ENCODE measurements around the gene NDUFB7. TPM values are rescaled to one million over a fixed set of nuclear protein-coding genes. Genes with fewer than 3 reads are reported as not detected.

Gene NDUFB7
- total RNA-seq, 1 experiment from 2014 or later: 155 TPM

DNA sequence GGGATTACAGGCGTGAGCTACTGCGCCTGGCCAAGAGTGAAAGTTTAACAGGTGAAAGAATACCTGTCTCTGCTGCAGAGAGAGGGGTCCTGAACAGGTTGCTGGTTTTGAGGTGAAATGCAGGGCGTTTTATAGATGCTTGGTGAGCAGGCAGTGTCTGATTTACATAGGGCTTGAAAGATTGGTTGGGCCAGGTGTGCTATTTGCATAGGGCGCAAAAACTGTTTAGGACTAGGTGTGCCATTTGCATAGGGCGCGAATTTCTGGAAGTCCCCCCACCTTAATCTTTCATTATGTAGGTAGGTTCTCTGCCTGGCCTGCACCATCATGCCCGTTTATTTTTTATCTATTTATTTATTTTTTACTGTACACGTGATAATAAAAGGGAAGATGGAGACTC lies 4.5 kb upstream of the NDUFB7 start:
- H3K18ac ChIP-seq (ENCODE audit: insufficient read length, low read depth, low read length): no peak overlapping the region

More for the DNA sequence above, 4.5 kb upstream of the NDUFB7 start:
- H4K20me1 ChIP-seq (ENCODE audit: control insufficient read depth, insufficient read depth, insufficient read length): no peaks in the 10 kb centered on the region
- H4K5ac ChIP-seq (ENCODE audit: insufficient read length, low read depth, low read length): no peak overlapping the region
- H2BK15ac ChIP-seq (ENCODE audit: low read depth, low read length): no peak overlapping the region
- Mint-ChIP-seq H3K27ac (no peak overlapping the region; a peak in 1 of 7 replicates), H3K4me1 (peaks cover 2 to 6% of the 10 kb centered on the region in 2 experiments; a peak in 3 of 4 replicates), H3K4me3 (no peak overlapping the region), H3K9me3 (peaks cover 0 to 11% of the 10 kb centered on the region in 2 experiments; a peak in 2 of 5 replicates), H3K36me3 (ENCODE audit: insufficient read depth in 1 of 3, low read depth in 3 of 3) (no peaks in the 10 kb centered on the region; a peak in 1 of 7 replicates), H3K27me3 (ENCODE audit: low read depth) (0 out of 2 replicates have a peak, but pooled peaks cover 2% of the 10 kb centered on the region)
- H3K9ac ChIP-seq (ENCODE audit: extremely low read depth, insufficient read length, low read length): no peak overlapping the region
- no peak overlapping the region for H2BK12ac ChIP-seq (ENCODE audit: insufficient read length, low read depth, low read length)
- H3K27ac ChIP-seq (ENCODE audit: insufficient read length, low read depth, low read length): no peak overlapping the region
- no peak overlapping the region for H2AK5ac ChIP-seq (ENCODE audit: insufficient read length, low read length)
- no peak overlapping the region for H3K4ac ChIP-seq (ENCODE audit: low read depth, low read length)
- TF ChIP-seq, protein P1, sequence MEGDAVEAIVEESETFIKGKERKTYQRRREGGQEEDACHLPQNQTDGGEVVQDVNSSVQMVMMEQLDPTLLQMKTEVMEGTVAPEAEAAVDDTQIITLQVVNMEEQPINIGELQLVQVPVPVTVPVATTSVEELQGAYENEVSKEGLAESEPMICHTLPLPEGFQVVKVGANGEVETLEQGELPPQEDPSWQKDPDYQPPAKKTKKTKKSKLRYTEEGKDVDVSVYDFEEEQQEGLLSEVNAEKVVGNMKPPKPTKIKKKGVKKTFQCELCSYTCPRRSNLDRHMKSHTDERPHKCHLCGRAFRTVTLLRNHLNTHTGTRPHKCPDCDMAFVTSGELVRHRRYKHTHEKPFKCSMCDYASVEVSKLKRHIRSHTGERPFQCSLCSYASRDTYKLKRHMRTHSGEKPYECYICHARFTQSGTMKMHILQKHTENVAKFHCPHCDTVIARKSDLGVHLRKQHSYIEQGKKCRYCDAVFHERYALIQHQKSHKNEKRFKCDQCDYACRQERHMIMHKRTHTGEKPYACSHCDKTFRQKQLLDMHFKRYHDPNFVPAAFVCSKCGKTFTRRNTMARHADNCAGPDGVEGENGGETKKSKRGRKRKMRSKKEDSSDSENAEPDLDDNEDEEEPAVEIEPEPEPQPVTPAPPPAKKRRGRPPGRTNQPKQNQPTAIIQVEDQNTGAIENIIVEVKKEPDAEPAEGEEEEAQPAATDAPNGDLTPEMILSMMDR (conservative IDR thresholded peaks at IDR 0.05): no peak
- no peaks in the 10 kb centered on the region for H3K79me1 ChIP-seq (ENCODE audit: insufficient read depth, low read depth, low read length, poor library complexity, severe bottlenecking)
- no peak overlapping the region for H3K14ac ChIP-seq (ENCODE audit: insufficient read depth, low read length)
- H4K91ac ChIP-seq (ENCODE audit: insufficient read length, low read depth, low read length): no peak overlapping the region
- no peaks in the 10 kb centered on the region for H3K27me3 ChIP-seq (ENCODE audit: insufficient read depth, low read length)
- no peak overlapping the region for H2AFZ ChIP-seq (ENCODE audit: low read length)
- no peak overlapping the region for H2BK5ac ChIP-seq (ENCODE audit: insufficient read length, low read length)
- no peak overlapping the region for H2BK120ac ChIP-seq (ENCODE audit: low read depth, low read length, poor library complexity, severe bottlenecking)
- H3K23me2 ChIP-seq (ENCODE audit: insufficient read length, low read depth, low read length, poor library complexity, severe bottlenecking): peaks cover 4% of the 10 kb centered on the region
- WGBS (ENCODE audit: extremely low coverage, insufficient read length, low lambda C conversion rate): no CpG with 5 or more reads among the region's 8 CpGs
- H4K8ac ChIP-seq (replicated peaks; ENCODE audit: insufficient read length, low read depth, low read length): no peak overlapping the region
- H3K9me3 ChIP-seq (ENCODE audit: control insufficient read depth, low read depth, low read length): no peaks in the 10 kb centered on the region
- DNase-seq: no peak
- no peak overlapping the region for H3K56ac ChIP-seq (ENCODE audit: insufficient read length, low read depth, low read length)
- no peak overlapping the region for H3K4me2 ChIP-seq (ENCODE audit: insufficient read depth, insufficient read length, low read length)
- no peak overlapping the region for H2BK20ac ChIP-seq (ENCODE audit: low read depth, low read length, poor library complexity, severe bottlenecking)
- H3K4me1 ChIP-seq (ENCODE audit: insufficient read depth, low read length): no peaks in the 10 kb centered on the region
- H3T11ph ChIP-seq (ENCODE audit: low read length): no peak overlapping the region
- no peak overlapping the region for H3K23ac ChIP-seq (ENCODE audit: insufficient read length, low read depth, low read length)
- H3K79me2 ChIP-seq (ENCODE audit: insufficient read depth, low read length): no peaks in the 10 kb centered on the region; the same call in 1 of the 2 replicates
